GM23338 (cell line): ENCODE results near the gene DIO3. TPM values are rescaled to one million over a fixed set of nuclear protein-coding genes. Genes with fewer than 3 reads are reported as not detected.

Source experiments
- ATAC-seq: fragments of 200-7000 bp; cut with Tn5 transposase; 3 replicates; pipeline ENCODE4 v1.9.1; 2020
- DNase-seq: peaks from one replicate; pipeline ENCODE4 v3.0.0-alpha.2; 2015; ENCODE audit warnings: low spot score
- H2AFZ ChIP-seq: fragments of 200-600 bp; sonication (generic); 2 replicates; pipeline ENCODE4 v1.8.0; 2016; ENCODE audit warnings: antibody characterized with exemption, mild to moderate bottlenecking, moderate library complexity
- H3F3A ChIP-seq: fragments of 200-600 bp; sonication (generic); replicated peaks from 2 replicates; pipeline ENCODE4 v1.8.0; 2017; ENCODE audit warnings: antibody characterized with exemption, mixed run types, low read depth
- H3K27ac ChIP-seq: fragments of 200-600 bp; sonication (generic); 2 replicates; pipeline ENCODE4 v1.6.1; 2016; ENCODE audit warnings: low read depth
- H3K27me3 ChIP-seq: fragments of 200-600 bp; sonication (generic); 2 replicates; pipeline ENCODE4 v1.8.0; 2016; ENCODE audit warnings: mild to moderate bottlenecking, mixed run types, moderate library complexity; ENCODE audit not compliant: insufficient read depth
- H3K36me3 ChIP-seq: fragments of 200-600 bp; sonication (generic); 2 replicates; pipeline ENCODE4 v1.8.0; 2016; ENCODE audit warnings: mild to moderate bottlenecking; ENCODE audit not compliant: insufficient read depth
- H3K4me1 ChIP-seq: fragments of 200-600 bp; sonication (generic); 2 replicates; pipeline ENCODE4 v1.8.0; 2016; ENCODE audit warnings: mild to moderate bottlenecking, moderate library complexity; ENCODE audit not compliant: insufficient read depth
- H3K4me2 ChIP-seq: fragments of 200-600 bp; sonication (generic); 2 replicates; pipeline ENCODE4 v1.7.1; 2017; ENCODE audit warnings: mixed run types
- H3K4me3 ChIP-seq: fragments of 200-600 bp; sonication (generic); 2 replicates; pipeline ENCODE4 v1.6.1; 2016; ENCODE audit warnings: mixed run types
- H3K79me2 ChIP-seq: fragments of 200-600 bp; sonication (generic); replicated peaks from 2 replicates; pipeline ENCODE4 v1.8.0; 2017; ENCODE audit warnings: mild to moderate bottlenecking; ENCODE audit not compliant: insufficient read depth
- H3K9me2 ChIP-seq: fragments of 200-600 bp; sonication (generic); 2 replicates; pipeline ENCODE4 v1.8.0; 2017; ENCODE audit not compliant: insufficient read depth
- H4K20me1 ChIP-seq: fragments of 200-600 bp; sonication (generic); replicated peaks from 2 replicates; pipeline ENCODE4 v1.8.0; 2017; ENCODE audit warnings: mild to moderate bottlenecking; ENCODE audit not compliant: insufficient read depth
- H3K27ac Mint-ChIP-seq: 2 replicates; pipeline ENCODE4 v1.8.0; 2020; ENCODE audit warnings: inconsistent platforms, mild to moderate bottlenecking, moderate library complexity, mixed read lengths
- H3K27me3 Mint-ChIP-seq: 3 replicates; pipeline ENCODE4 v1.8.0; 2022; ENCODE audit warnings: low read depth, mild to moderate bottlenecking, moderate library complexity, mixed read lengths, inconsistent platforms; ENCODE audit not compliant: insufficient read depth, poor library complexity
- H3K36me3 Mint-ChIP-seq: 3 replicates; pipeline ENCODE4 v1.8.0; 2021; ENCODE audit warnings: low read depth, mild to moderate bottlenecking, inconsistent platforms, moderate library complexity, mixed read lengths
- H3K4me1 Mint-ChIP-seq: 3 replicates; pipeline ENCODE4 v1.8.0; 2020; ENCODE audit warnings: mild to moderate bottlenecking, inconsistent platforms, mixed read lengths
- H3K4me3 Mint-ChIP-seq: 3 replicates; pipeline ENCODE4 v1.8.0; 2021; ENCODE audit warnings: moderate library complexity, mild to moderate bottlenecking, inconsistent platforms, mixed read lengths
- H3K9me3 Mint-ChIP-seq: 3 replicates; pipeline ENCODE4 v1.8.0; 2020; ENCODE audit warnings: moderate library complexity, mild to moderate bottlenecking, inconsistent platforms, mixed read lengths
- CREB1 ChIP-seq: fragments of 250-450 bp; sonication (Bioruptor Pico); IDR thresholded peaks from 2 replicates; pipeline ENCODE4 v1.5.0; 2020; ENCODE audit warnings: low read depth, mild to moderate bottlenecking, moderate library complexity
- EZH2 ChIP-seq: fragments of 200-600 bp; sonication (generic); IDR thresholded peaks from one replicate; pipeline ENCODE4 v1.8.0; 2017; ENCODE audit warnings: antibody characterized with exemption, mild to moderate bottlenecking, low read depth; ENCODE audit not compliant: unreplicated experiment
- EZH2phosphoT487 ChIP-seq: fragments of 200-600 bp; sonication (generic); IDR thresholded peaks from one replicate; pipeline ENCODE4 v1.8.1; 2018; ENCODE audit warnings: antibody characterized with exemption; ENCODE audit not compliant: unreplicated experiment
- JUNB ChIP-seq: IDR thresholded peaks from one replicate; pipeline ENCODE4 v1.6.1; 2016; ENCODE audit warnings: antibody characterized with exemption; ENCODE audit not compliant: unreplicated experiment
- POLR2AphosphoS5 ChIP-seq: IDR thresholded peaks from 2 replicates; pipeline ENCODE4 v1.6.1; 2016; ENCODE audit warnings: antibody characterized with exemption, low read depth
- REST ChIP-seq: IDR thresholded peaks from one replicate; pipeline ENCODE4 v1.6.1; 2018; ENCODE audit warnings: antibody characterized with exemption; ENCODE audit not compliant: unreplicated experiment
- STAT1 ChIP-seq: IDR thresholded peaks from one replicate; pipeline ENCODE4 v1.6.1; 2016; ENCODE audit warnings: antibody characterized with exemption; ENCODE audit not compliant: unreplicated experiment
- ZNF114 ChIP-seq: fragments of 250-450 bp; sonication (Bioruptor Pico); IDR thresholded peaks from 2 replicates; pipeline ENCODE4 v1.5.0; 2020; ENCODE audit warnings: mild to moderate bottlenecking, moderate library complexity
- ZNF331 ChIP-seq: fragments of 250-450 bp; sonication (Bioruptor Pico); IDR thresholded peaks from 2 replicates; pipeline ENCODE4 v1.5.0; 2020; ENCODE audit warnings: low read depth, mild to moderate bottlenecking, moderate library complexity
- ZNF462 ChIP-seq: fragments of 250-450 bp; sonication (Bioruptor Pico); IDR thresholded peaks from 2 replicates; pipeline ENCODE4 v1.5.0; 2020; ENCODE audit warnings: mild to moderate bottlenecking, moderate library complexity
- polyA plus RNA-seq: library from polyadenylated mRNA; unstranded; fragments of >200 nt; fragmentation: Nextera tagmentation; extraction: Ambion mirVana; gene quantifications from 2 replicates; pipeline ENCODE4 v1.2.1, GENCODE V29; 2016
- total RNA-seq: library from RNA; depleted of rRNA; stranded (reverse); fragments of >200 nt; shearing (Covaris generic); gene quantifications from 2 replicates; pipeline ENCODE4 v1.2.3, GENCODE V29; 2014

Gene DIO3
- total and polyA plus RNA-seq, 2 experiments from 2014 or later, result 0.10 to 0.28 TPM

- no peak for TF ChIP-seq REST
Measured at GRCh38 chr14:101551729-101552595, 9.3 kb upstream of the DIO3 start (continued).

- no peak for DNase-seq
- Histone ChIP-seq H2AFZ (no peak overlapping the region), H3K79me2 (no peaks in the 10 kb centered on the region), H4K20me1 (no peaks in the 10 kb centered on the region), H3K4me1 (no peaks in the 10 kb centered on the region), H3K27me3 (peaks cover 13% of the 10 kb centered on the region), H3F3A (no peaks in the 10 kb centered on the region), H3K4me3 (no peak overlapping the region), H3K9me2 (no peaks in the 10 kb centered on the region), H3K4me2 (no peak overlapping the region), H3K27ac (no peak overlapping the region), H3K36me3 (no peaks in the 10 kb centered on the region)
- Mint-ChIP-seq H3K4me3 (no peak overlapping the region), H3K27me3 (peaks cover 29% of the 10 kb centered on the region), H3K4me1 (no peaks in the 10 kb centered on the region; the same call in 2 of the 3 replicates), H3K36me3 (no peaks in the 10 kb centered on the region; the same call in 2 of the 3 replicates), H3K9me3 (no peaks in the 10 kb centered on the region; the same call in 2 of the 3 replicates), H3K27ac (no peak overlapping the region)
- TF ChIP-seq JUNB, result no peak
- TF ChIP-seq CREB1 (CRISPR knock-in tag), result no peak
- TF ChIP-seq REST, result no peak
- no peak for TF ChIP-seq ZNF114 (CRISPR knock-in tag)
- no peak for TF ChIP-seq ZNF331 (CRISPR knock-in tag)
- TF ChIP-seq STAT1, result no peak
- no peak for TF ChIP-seq EZH2phosphoT487
- TF ChIP-seq EZH2, result no peak
- no peak for TF ChIP-seq ZNF462 (CRISPR knock-in tag)
- TF ChIP-seq POLR2AphosphoS5, result no peak
- no peak for ATAC-seq
Measured at GRCh38 chr14:101552786-101553231, 8.5 kb upstream of the DIO3 start.
